ENCODE results near the gene GNAT1.
A peak's percentile ranks its signal among the peaks of the same experiment; 100 is the strongest.
"Not testable (repeated sequence)": the region's sequence is repeated elsewhere in the genome, so short reads cannot be mapped to it uniquely, and the experiment has no call there.

The GNAT1 gene

DNA sequence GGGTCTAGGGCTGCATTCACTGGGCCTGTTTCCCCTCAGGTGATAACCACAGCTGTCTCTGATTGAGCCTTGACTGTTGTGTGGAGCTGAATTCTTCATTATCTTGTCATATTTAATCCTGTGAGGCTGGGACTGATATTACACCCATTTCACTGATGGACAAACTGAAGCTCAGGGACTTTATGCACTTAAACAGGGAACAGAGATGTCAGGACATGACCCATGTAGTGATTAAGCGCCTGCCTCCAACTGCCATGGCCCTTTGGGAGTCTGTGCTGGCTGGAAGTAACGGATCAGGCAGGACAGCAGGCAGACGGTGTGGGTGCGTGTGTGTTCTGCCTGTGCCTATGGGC is 52.1 kb downstream of the GNAT1 start:
- DNase-seq, result no peak

DNA sequence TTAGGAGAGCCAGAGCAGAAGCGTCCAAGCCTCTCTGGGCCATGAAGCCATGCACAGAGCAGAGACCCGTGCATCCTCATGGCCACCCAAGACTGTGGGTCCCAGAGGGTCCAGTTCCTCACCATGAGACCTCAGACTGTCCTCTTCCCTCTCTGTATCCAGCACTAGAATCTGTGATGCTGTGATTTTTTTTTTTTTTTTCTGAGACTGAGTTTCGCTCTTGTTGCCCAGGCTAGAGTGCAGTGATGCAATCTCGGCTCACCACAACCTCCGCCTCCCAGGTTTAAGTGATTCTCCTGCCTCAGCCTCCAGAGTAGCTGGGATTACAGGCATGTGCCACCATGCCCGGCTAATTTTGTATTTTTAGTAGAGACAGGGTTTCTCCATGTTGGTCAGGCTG is 53.4 kb downstream of the GNAT1 start:
- DNase-seq, result not testable (repeated sequence)

DNA sequence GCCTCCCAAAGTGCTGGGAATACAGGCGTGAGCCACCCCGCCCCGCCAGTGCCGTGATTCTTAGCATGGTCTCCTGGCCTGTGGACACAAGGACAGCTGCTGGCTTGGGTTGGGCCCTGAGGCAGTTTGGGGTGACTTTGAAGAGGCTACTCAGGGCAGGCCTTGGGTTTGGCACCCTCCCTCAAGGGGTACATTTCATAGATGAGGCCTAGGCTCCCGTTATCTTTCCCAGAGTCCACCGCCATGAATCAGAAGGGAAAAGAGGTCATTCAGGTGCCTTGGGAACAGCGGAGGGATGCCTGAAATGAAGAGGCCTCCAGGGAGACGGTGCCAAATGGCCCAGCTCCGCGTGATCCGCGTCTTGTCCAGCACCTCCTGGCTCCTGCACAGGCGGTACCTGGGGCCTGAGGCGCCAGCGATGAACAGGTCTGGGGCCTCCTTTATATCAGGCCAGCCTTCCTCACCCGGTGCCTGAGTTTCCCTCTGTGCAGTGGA is 53.9 kb downstream of the GNAT1 start:
- DNase-seq, result no peak

DNA sequence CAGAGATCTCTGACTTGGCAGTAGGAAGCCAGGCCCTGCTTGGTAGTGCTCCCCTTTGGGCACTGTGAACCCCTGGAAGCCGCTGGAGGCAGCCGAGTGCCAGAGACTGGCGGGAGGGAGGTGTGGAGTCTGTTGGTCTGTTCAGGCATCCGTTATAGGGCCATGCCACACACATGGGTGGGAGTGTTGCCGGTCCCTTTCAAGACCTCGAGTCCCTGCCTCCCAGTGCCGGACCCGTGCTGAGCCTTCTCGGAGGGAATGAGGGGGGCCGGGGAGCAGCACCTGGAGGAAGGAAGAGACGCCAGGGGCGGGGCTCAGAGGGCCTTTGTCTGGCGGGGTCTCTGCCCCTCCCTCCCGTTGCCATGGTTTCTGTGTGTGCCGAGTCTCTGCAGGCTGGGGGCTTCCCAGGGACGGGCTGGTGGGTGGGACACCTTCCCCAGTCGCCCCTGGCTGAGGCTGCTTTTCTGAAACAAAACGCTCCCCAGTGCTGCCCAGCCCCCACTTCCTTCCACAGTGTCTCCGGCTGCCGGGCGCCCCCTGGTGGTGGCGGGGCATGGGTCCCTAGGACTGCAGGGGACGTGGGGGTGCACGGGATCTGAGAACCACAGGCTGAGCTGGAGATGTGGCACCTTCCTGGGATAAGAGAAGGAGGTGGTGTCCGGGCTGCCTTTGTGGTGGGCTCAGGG is 54.6 kb downstream of the GNAT1 start:
- peak; percentile 55 for DNase-seq

DNA sequence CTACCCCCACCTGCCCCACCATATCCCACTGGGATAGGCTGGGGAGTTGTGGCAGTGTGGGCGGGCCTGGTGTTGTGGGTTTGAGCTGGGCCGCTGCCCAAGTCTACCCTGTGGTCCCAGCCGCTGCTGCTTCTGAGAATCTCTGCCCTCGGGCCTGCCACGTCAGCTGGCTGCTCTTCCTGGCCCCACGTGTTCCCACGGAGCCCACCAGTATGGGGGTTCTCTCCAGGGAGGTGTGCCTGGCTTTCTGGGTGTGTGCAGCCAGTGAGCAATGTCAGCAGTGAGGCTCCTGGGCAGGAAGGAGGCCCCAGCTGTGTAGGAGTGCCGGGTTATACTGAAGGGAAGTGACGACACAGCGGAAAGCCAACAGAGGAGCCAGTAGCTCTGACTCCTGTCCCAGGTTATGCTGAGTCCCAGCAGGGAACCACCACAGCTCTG is 55.1 kb downstream of the GNAT1 start:
- DNase-seq, result no peak

All from SHP77 treated with DMSO at 0.1 percent for 48 hours (cell line).